ENCODE measurements around the gene DDX11. TPM values are rescaled to one million over a fixed set of nuclear protein-coding genes. Genes with fewer than 3 reads are reported as not detected.
"Not testable (repeated sequence)": the region's sequence is repeated elsewhere in the genome, so short reads cannot be mapped to it uniquely, and the experiment has no call there.

DDX11 gene
- total and polyA plus RNA-seq, 2 donors, result 19.6 to 36.5 TPM

GRCh38 chr12:31121022-31121728 lies 47.5 kb downstream of the DDX11 start:
- not testable (repeated sequence) for H3K4me3 ChIP-seq (ENCODE audit: low read length in 2 of 2); H3K27ac ChIP-seq (ENCODE audit: low read depth in 1 of 2, low read length in 1 of 2); H3K36me3 ChIP-seq (ENCODE audit: control insufficient read depth in 2 of 2, insufficient read depth in 2 of 2, low read length in 1 of 2); DNase-seq (ENCODE audit: low read depth in 6 of 9, low spot score in 9 of 9)
- WGBS, result 70% methylated on average over 19 of the region's 19 CpGs
- Histone ChIP-seq H3K4me1 (ENCODE audit: control insufficient read depth in 2 of 2, insufficient read depth in 2 of 2, low read length in 2 of 2) (peaks cover 14 to 24% of the 10 kb centered on the region in 2 donors), H3K27me3 (ENCODE audit: control insufficient read depth in 2 of 2, insufficient read depth in 1 of 2, low read length in 1 of 2) (peaks cover 3 to 43% of the 10 kb centered on the region in 2 donors), H3K9me3 (ENCODE audit: control insufficient read depth in 2 of 2, insufficient read depth in 1 of 2, low read length in 1 of 2) (peaks cover 0 to 29% of the 10 kb centered on the region in 2 donors)

GRCh38 chr12:31122481-31122880 lies 48.8 kb downstream of the DDX11 start:
- Histone ChIP-seq H3K9me3 (ENCODE audit: control insufficient read depth in 2 of 2, insufficient read depth in 1 of 2, low read length in 1 of 2) (peaks cover 0 to 28% of the 10 kb centered on the region in 2 donors), H3K27ac (ENCODE audit: low read depth in 1 of 2, low read length in 1 of 2) (no peak overlapping the region), H3K4me1 (ENCODE audit: control insufficient read depth in 2 of 2, insufficient read depth in 2 of 2, low read length in 2 of 2) (peaks cover 11 to 20% of the 10 kb centered on the region in 2 donors), H3K4me3 (ENCODE audit: low read length in 2 of 2) (no peak overlapping the region), H3K36me3 (ENCODE audit: control insufficient read depth in 2 of 2, insufficient read depth in 2 of 2, low read length in 1 of 2) (no peaks in the 10 kb centered on the region), H3K27me3 (ENCODE audit: control insufficient read depth in 2 of 2, insufficient read depth in 1 of 2, low read length in 1 of 2) (peaks cover 3 to 39% of the 10 kb centered on the region in 2 donors)
- DNase-seq (ENCODE audit: low read depth in 6 of 9, low spot score in 9 of 9), result no peak
- WGBS, result 82% methylated on average over 16 of the region's 19 CpGs

GRCh38 chr12:31124158-31124557 lies 50.5 kb downstream of the DDX11 start:
- peaks cover 2 to 22% of the 10 kb centered on the region in 2 donors for H3K27me3 ChIP-seq (ENCODE audit: control insufficient read depth in 2 of 2, insufficient read depth in 1 of 2, low read length in 1 of 2)
- H3K4me1 ChIP-seq (ENCODE audit: control insufficient read depth in 2 of 2, insufficient read depth in 2 of 2, low read length in 2 of 2); H3K36me3 ChIP-seq (ENCODE audit: control insufficient read depth in 2 of 2, insufficient read depth in 2 of 2, low read length in 1 of 2); DNase-seq (ENCODE audit: low read depth in 6 of 9, low spot score in 9 of 9); H3K27ac ChIP-seq (ENCODE audit: low read depth in 1 of 2, low read length in 1 of 2); H3K4me3 ChIP-seq (ENCODE audit: low read length in 2 of 2): not testable (repeated sequence)
- 61% methylated on average over 8 of the region's 8 CpGs for WGBS
- H3K9me3 ChIP-seq (ENCODE audit: control insufficient read depth in 2 of 2, insufficient read depth in 1 of 2, low read length in 1 of 2), result peaks cover 0 to 18% of the 10 kb centered on the region in 2 donors

GRCh38 chr12:31125171-31125570 lies 51.5 kb downstream of the DDX11 start:
- H3K27ac ChIP-seq (ENCODE audit: low read depth in 1 of 2, low read length in 1 of 2); H3K4me1 ChIP-seq (ENCODE audit: control insufficient read depth in 2 of 2, insufficient read depth in 2 of 2, low read length in 2 of 2); H3K4me3 ChIP-seq (ENCODE audit: low read length in 2 of 2); H3K36me3 ChIP-seq (ENCODE audit: control insufficient read depth in 2 of 2, insufficient read depth in 2 of 2, low read length in 1 of 2); DNase-seq (ENCODE audit: low read depth in 6 of 9, low spot score in 9 of 9); H3K9me3 ChIP-seq (ENCODE audit: control insufficient read depth in 2 of 2, insufficient read depth in 1 of 2, low read length in 1 of 2): not testable (repeated sequence)
- H3K27me3 ChIP-seq (ENCODE audit: control insufficient read depth in 2 of 2, insufficient read depth in 1 of 2, low read length in 1 of 2), result peaks cover 0 to 12% of the 10 kb centered on the region in 2 donors
- WGBS, result 96% methylated on average over 2 of the region's 2 CpGs

GRCh38 chr12:31127209-31127848 lies 53.7 kb downstream of the DDX11 start:
- DNase-seq (ENCODE audit: low read depth in 6 of 9, low spot score in 9 of 9); H3K36me3 ChIP-seq (ENCODE audit: control insufficient read depth in 2 of 2, insufficient read depth in 2 of 2, low read length in 1 of 2); H3K4me1 ChIP-seq (ENCODE audit: control insufficient read depth in 2 of 2, insufficient read depth in 2 of 2, low read length in 2 of 2); H3K9me3 ChIP-seq (ENCODE audit: control insufficient read depth in 2 of 2, insufficient read depth in 1 of 2, low read length in 1 of 2); H3K27ac ChIP-seq (ENCODE audit: low read depth in 1 of 2, low read length in 1 of 2); H3K4me3 ChIP-seq (ENCODE audit: low read length in 2 of 2); H3K27me3 ChIP-seq (ENCODE audit: control insufficient read depth in 2 of 2, insufficient read depth in 1 of 2, low read length in 1 of 2): not testable (repeated sequence)
- 91% methylated on average over 2 of the region's 4 CpGs for WGBS

- not testable (repeated sequence) for H3K27me3 ChIP-seq (ENCODE audit: control insufficient read depth in 2 of 2, insufficient read depth in 1 of 2, low read length in 1 of 2); H3K4me3 ChIP-seq (ENCODE audit: low read length in 2 of 2); H3K9me3 ChIP-seq (ENCODE audit: control insufficient read depth in 2 of 2, insufficient read depth in 1 of 2, low read length in 1 of 2); H3K27ac ChIP-seq (ENCODE audit: low read depth in 1 of 2, low read length in 1 of 2); DNase-seq (ENCODE audit: low read depth in 6 of 9, low spot score in 9 of 9); H3K36me3 ChIP-seq (ENCODE audit: control insufficient read depth in 2 of 2, insufficient read depth in 2 of 2, low read length in 1 of 2); H3K4me1 ChIP-seq (ENCODE audit: control insufficient read depth in 2 of 2, insufficient read depth in 2 of 2, low read length in 2 of 2)
- 94% methylated on average over 2 of the region's 2 CpGs for WGBS
Measured at GRCh38 chr12:31136581-31136980, 62.9 kb downstream of the DDX11 start.

- not testable (repeated sequence) for H3K36me3 ChIP-seq (ENCODE audit: control insufficient read depth in 2 of 2, insufficient read depth in 2 of 2, low read length in 1 of 2); H3K27ac ChIP-seq (ENCODE audit: low read depth in 1 of 2, low read length in 1 of 2); H3K4me1 ChIP-seq (ENCODE audit: control insufficient read depth in 2 of 2, insufficient read depth in 2 of 2, low read length in 2 of 2); H3K27me3 ChIP-seq (ENCODE audit: control insufficient read depth in 2 of 2, insufficient read depth in 1 of 2, low read length in 1 of 2); H3K4me3 ChIP-seq (ENCODE audit: low read length in 2 of 2); DNase-seq (ENCODE audit: low read depth in 6 of 9, low spot score in 9 of 9); H3K9me3 ChIP-seq (ENCODE audit: control insufficient read depth in 2 of 2, insufficient read depth in 1 of 2, low read length in 1 of 2)
- WGBS, result 46% methylated on average over 9 of the region's 9 CpGs
Measured at GRCh38 chr12:31144768-31145167, 71.1 kb downstream of the DDX11 start.

- not testable (repeated sequence) for H3K9me3 ChIP-seq (ENCODE audit: control insufficient read depth in 2 of 2, insufficient read depth in 1 of 2, low read length in 1 of 2); H3K36me3 ChIP-seq (ENCODE audit: control insufficient read depth in 2 of 2, insufficient read depth in 2 of 2, low read length in 1 of 2); H3K27me3 ChIP-seq (ENCODE audit: control insufficient read depth in 2 of 2, insufficient read depth in 1 of 2, low read length in 1 of 2); H3K4me1 ChIP-seq (ENCODE audit: control insufficient read depth in 2 of 2, insufficient read depth in 2 of 2, low read length in 2 of 2); DNase-seq (ENCODE audit: low read depth in 6 of 9, low spot score in 9 of 9); H3K27ac ChIP-seq (ENCODE audit: low read depth in 1 of 2, low read length in 1 of 2); H3K4me3 ChIP-seq (ENCODE audit: low read length in 2 of 2)
- 33% methylated on average over 4 of the region's 6 CpGs for WGBS
Measured at GRCh38 chr12:31145296-31145695, 71.6 kb downstream of the DDX11 start.

GRCh38 chr12:31147415-31147814 lies 73.8 kb downstream of the DDX11 start:
- H3K9me3 ChIP-seq (ENCODE audit: control insufficient read depth in 2 of 2, insufficient read depth in 1 of 2, low read length in 1 of 2); H3K27me3 ChIP-seq (ENCODE audit: control insufficient read depth in 2 of 2, insufficient read depth in 1 of 2, low read length in 1 of 2); H3K4me3 ChIP-seq (ENCODE audit: low read length in 2 of 2); DNase-seq (ENCODE audit: low read depth in 6 of 9, low spot score in 9 of 9); H3K27ac ChIP-seq (ENCODE audit: low read depth in 1 of 2, low read length in 1 of 2); H3K4me1 ChIP-seq (ENCODE audit: control insufficient read depth in 2 of 2, insufficient read depth in 2 of 2, low read length in 2 of 2); H3K36me3 ChIP-seq (ENCODE audit: control insufficient read depth in 2 of 2, insufficient read depth in 2 of 2, low read length in 1 of 2): not testable (repeated sequence)
- 97% methylated on average over 2 of the region's 3 CpGs for WGBS

Data from thymus (tissue), 11 donors.